Stimulated activated naive B cell treated with anti-CD40 and anti-IgM and Interleukin-4, amounts not matched to agents 10 μg/mL and 1 μg/mL and 100 μg/mL, for 72 hours (primary cell): Measurements from ENCODE around the gene ADRA1B.
A peak's percentile ranks its signal among the peaks of the same experiment; 100 is the strongest.
"Not testable (repeated sequence)": the region's sequence is repeated elsewhere in the genome, so short reads cannot be mapped to it uniquely, and the experiment has no call there.

Experiments used
- ATAC-seq, 2 donors: fragments of 150-1000 bp; cut with Tn5 transposase; replicated peaks; 2 replicates each; pipeline ENCODE4 v1.10.0; 2021; ENCODE audit warnings: moderate library complexity in 1 of 2
- DNase-seq: peaks from one replicate; pipeline ENCODE4 v3.0.0; 2021
- H3K27ac Mint-ChIP-seq: one replicate; pipeline ENCODE4 v1.8.0; 2022; ENCODE audit warnings: mild to moderate bottlenecking, mixed read lengths
- H3K27me3 Mint-ChIP-seq, 2 donors: one replicate each; pipeline ENCODE4 v1.8.0; 2022; ENCODE audit warnings: mixed read lengths in 2 of 2
- H3K36me3 Mint-ChIP-seq, 2 donors: one replicate each; pipeline ENCODE4 v1.8.0; 2022; ENCODE audit warnings: mixed read lengths in 2 of 2, mild to moderate bottlenecking in 1 of 2
- H3K4me1 Mint-ChIP-seq, 2 donors: one replicate each; pipeline ENCODE4 v1.8.0; 2022; ENCODE audit warnings: mixed read lengths in 2 of 2, mild to moderate bottlenecking in 1 of 2
- H3K4me3 Mint-ChIP-seq, 2 donors: one replicate each; pipeline ENCODE4 v1.8.0; 2022; ENCODE audit warnings: mild to moderate bottlenecking in 2 of 2, mixed read lengths in 2 of 2, moderate library complexity in 1 of 2
- H3K9me3 Mint-ChIP-seq, 2 donors: one replicate each; pipeline ENCODE4 v1.8.0; 2022; ENCODE audit warnings: mixed read lengths in 2 of 2, mild to moderate bottlenecking in 1 of 2

Gene ADRA1B

GRCh38 chr5:159955056-159955624 is 38.9 kb downstream of the ADRA1B start:
- peaks cover 28 to 29% of the 10 kb centered on the region in 2 donors for H3K27me3 Mint-ChIP-seq
- no peak for ATAC-seq
- H3K36me3 Mint-ChIP-seq = no peaks in the 10 kb centered on the region
- H3K9me3 Mint-ChIP-seq = no peaks in the 10 kb centered on the region
- no peak overlapping the region for H3K27ac Mint-ChIP-seq
- no peak overlapping the region for H3K4me3 Mint-ChIP-seq
- H3K4me1 Mint-ChIP-seq = no peaks in the 10 kb centered on the region
- DNase-seq = no peak

GRCh38 chr5:159956074-159956473 is 39.8 kb downstream of the ADRA1B start:
- H3K27me3 Mint-ChIP-seq = peaks cover 25% of the 10 kb centered on the region in 2 donors
- no peaks in the 10 kb centered on the region for H3K9me3 Mint-ChIP-seq
- H3K27ac Mint-ChIP-seq = no peak overlapping the region
- no peaks in the 10 kb centered on the region for H3K4me1 Mint-ChIP-seq
- ATAC-seq = no peak
- no peak for DNase-seq
- no peak overlapping the region for H3K4me3 Mint-ChIP-seq
- H3K36me3 Mint-ChIP-seq = no peaks in the 10 kb centered on the region

- Mint-ChIP-seq H3K9me3 (no peaks in the 10 kb centered on the region), H3K4me3 (no peak overlapping the region), H3K27me3 (peaks cover 18 to 22% of the 10 kb centered on the region in 2 donors), H3K27ac (no peak overlapping the region), H3K36me3 (no peaks in the 10 kb centered on the region), H3K4me1 (peaks cover 2 to 7% of the 10 kb centered on the region in 2 donors)
- DNase-seq (no peak), ATAC-seq (no peak)
These were observed 45.2 kb downstream of the ADRA1B start for GRCh38 chr5:159961176-159962160.

GRCh38 chr5:159962214-159962613 is 45.9 kb downstream of the ADRA1B start:
- Mint-ChIP-seq H3K9me3 (no peaks in the 10 kb centered on the region), H3K27ac (no peak overlapping the region), H3K27me3 (peaks cover 26 to 30% of the 10 kb centered on the region in 2 donors), H3K4me3 (no peak overlapping the region), H3K36me3 (no peaks in the 10 kb centered on the region), H3K4me1 (peaks cover 2 to 7% of the 10 kb centered on the region in 2 donors)
- DNase-seq = no peak
- no peak for ATAC-seq

- peaks cover 38 to 41% of the 10 kb centered on the region in 2 donors for H3K27me3 Mint-ChIP-seq
- no peak for DNase-seq
- no peak overlapping the region for H3K27ac Mint-ChIP-seq
- ATAC-seq = no peak
- H3K4me1 Mint-ChIP-seq = peaks cover 2 to 7% of the 10 kb centered on the region in 2 donors
- no peak overlapping the region for H3K4me3 Mint-ChIP-seq
- no peaks in the 10 kb centered on the region for H3K36me3 Mint-ChIP-seq
- no peaks in the 10 kb centered on the region for H3K9me3 Mint-ChIP-seq
These were observed 47.7 kb downstream of the ADRA1B start for GRCh38 chr5:159963935-159964334.

DNA sequence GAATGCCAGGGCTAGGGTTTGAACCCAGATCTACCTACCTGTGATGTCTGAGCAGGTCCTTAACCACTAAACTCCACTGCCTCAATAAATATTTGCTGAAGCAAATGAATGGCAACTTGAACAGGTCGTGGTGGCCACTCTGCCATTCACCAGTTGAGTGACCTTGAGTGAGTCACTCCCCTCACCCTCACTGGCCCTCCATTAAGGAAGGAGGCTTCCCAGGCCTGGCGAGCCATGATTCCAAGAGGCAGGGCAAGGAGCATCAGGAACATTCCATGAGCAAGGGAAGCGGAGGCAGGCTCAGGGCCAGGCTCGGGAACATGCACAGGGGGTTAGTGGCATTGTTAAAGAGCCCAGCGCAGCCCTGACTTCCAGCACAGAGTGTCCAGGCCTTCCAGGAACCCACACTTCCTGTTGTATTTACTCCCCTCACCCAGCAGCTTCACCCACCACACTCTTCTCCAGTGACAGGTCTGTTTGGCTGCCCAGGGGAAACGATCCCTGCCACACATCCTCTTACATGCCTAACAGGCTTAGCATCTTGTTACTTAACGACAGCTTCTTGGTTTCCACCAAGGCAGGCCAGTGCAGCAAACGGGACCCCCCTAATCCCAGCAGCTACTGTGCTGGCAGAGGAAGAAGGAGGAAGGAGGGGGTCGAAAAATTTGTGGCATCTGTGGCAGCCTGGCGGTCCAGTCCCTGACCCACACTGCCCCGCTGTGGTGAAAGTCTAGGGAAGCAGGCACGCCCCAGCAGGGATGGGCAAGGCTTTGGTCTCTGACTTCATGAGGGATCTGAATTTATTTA is 49.0 kb downstream of the ADRA1B start:
- peak; percentile 20 for DNase-seq
- Mint-ChIP-seq H3K27ac (no peak overlapping the region), H3K4me3 (no peak overlapping the region), H3K4me1 (peaks cover 2 to 7% of the 10 kb centered on the region in 2 donors), H3K9me3 (no peaks in the 10 kb centered on the region), H3K36me3 (no peaks in the 10 kb centered on the region), H3K27me3 (peaks cover 39 to 50% of the 10 kb centered on the region in 2 donors)
- ATAC-seq = peak; percentile 48 to 64

DNA sequence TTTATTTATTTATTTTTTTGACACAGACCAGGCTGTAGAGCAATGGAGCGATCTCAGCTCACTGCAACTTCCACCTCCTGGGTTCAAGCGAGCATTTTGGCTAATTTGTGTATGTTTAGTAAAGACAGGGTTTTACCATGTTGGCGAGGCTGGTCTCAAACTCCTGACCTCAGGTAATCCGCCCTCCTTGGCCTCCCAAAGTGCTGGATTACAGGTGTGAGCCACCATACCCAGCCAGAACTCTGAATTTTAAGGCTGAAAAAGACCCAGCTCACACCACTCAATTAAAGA is 49.5 kb downstream of the ADRA1B start:
- H3K9me3 Mint-ChIP-seq, H3K4me3 Mint-ChIP-seq, DNase-seq, H3K4me1 Mint-ChIP-seq, H3K27ac Mint-ChIP-seq, ATAC-seq, H3K36me3 Mint-ChIP-seq: not testable (repeated sequence)
- peaks cover 43 to 55% of the 10 kb centered on the region in 2 donors for H3K27me3 Mint-ChIP-seq

- Mint-ChIP-seq H3K27me3 (peaks cover 72 to 89% of the 10 kb centered on the region in 2 donors), H3K4me3 (no peak overlapping the region), H3K9me3 (no peaks in the 10 kb centered on the region)
These were observed 53.7 kb downstream of the ADRA1B start for GRCh38 chr5:159969966-159970365.

GRCh38 chr5:159971038-159971437 is 54.8 kb downstream of the ADRA1B start:
- H3K4me3 Mint-ChIP-seq = no peak overlapping the region
- H3K27me3 Mint-ChIP-seq = peaks cover 70 to 88% of the 10 kb centered on the region in 2 donors
- peaks cover 9 to 10% of the 10 kb centered on the region in 2 donors for H3K4me1 Mint-ChIP-seq
- no peak overlapping the region for H3K27ac Mint-ChIP-seq
- ATAC-seq (no peak), DNase-seq (no peak)
- H3K9me3 Mint-ChIP-seq = no peaks in the 10 kb centered on the region
- no peaks in the 10 kb centered on the region for H3K36me3 Mint-ChIP-seq

More at GRCh38 chr5:159969966-159970365, 53.7 kb downstream of the ADRA1B start:
- ATAC-seq (no peak), DNase-seq (no peak)
- no peaks in the 10 kb centered on the region for H3K36me3 Mint-ChIP-seq
- H3K4me1 Mint-ChIP-seq = peaks cover 12 to 15% of the 10 kb centered on the region in 2 donors
- no peak overlapping the region for H3K27ac Mint-ChIP-seq

- H3K36me3 Mint-ChIP-seq = no peaks in the 10 kb centered on the region
- DNase-seq = no peak
- H3K9me3 Mint-ChIP-seq = no peaks in the 10 kb centered on the region
- H3K27me3 Mint-ChIP-seq = peaks cover 70 to 88% of the 10 kb centered on the region in 2 donors
- no peak for ATAC-seq
- H3K27ac Mint-ChIP-seq = peak overlapping the region; percentile 43
- peak overlapping the region; percentile 41 to 67 for H3K4me3 Mint-ChIP-seq
- peaks cover 9 to 10% of the 10 kb centered on the region in 2 donors for H3K4me1 Mint-ChIP-seq
These were observed 55.2 kb downstream of the ADRA1B start for GRCh38 chr5:159971514-159971913.

DNA sequence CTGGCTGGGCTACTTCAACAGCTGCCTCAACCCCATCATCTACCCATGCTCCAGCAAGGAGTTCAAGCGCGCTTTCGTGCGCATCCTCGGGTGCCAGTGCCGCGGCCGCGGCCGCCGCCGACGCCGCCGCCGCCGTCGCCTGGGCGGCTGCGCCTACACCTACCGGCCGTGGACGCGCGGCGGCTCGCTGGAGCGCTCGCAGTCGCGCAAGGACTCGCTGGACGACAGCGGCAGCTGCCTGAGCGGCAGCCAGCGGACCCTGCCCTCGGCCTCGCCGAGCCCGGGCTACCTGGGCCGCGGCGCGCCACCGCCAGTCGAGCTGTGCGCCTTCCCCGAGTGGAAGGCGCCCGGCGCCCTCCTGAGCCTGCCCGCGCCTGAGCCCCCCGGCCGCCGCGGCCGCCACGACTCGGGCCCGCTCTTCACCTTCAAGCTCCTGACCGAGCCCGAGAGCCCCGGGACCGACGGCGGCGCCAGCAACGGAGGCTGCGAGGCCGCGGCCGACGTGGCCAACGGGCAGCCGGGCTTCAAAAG is 55.7 kb downstream of the ADRA1B start:
- no peak overlapping the region for H3K27ac Mint-ChIP-seq
- ATAC-seq (peak in 1 of 2 donors; percentile 39), DNase-seq (no peak)
- H3K4me1 Mint-ChIP-seq = peaks cover 9 to 10% of the 10 kb centered on the region in 2 donors
- H3K4me3 Mint-ChIP-seq = no peak overlapping the region
- no peaks in the 10 kb centered on the region for H3K36me3 Mint-ChIP-seq
- peaks cover 70 to 85% of the 10 kb centered on the region in 2 donors for H3K27me3 Mint-ChIP-seq
- H3K9me3 Mint-ChIP-seq = no peaks in the 10 kb centered on the region

DNA sequence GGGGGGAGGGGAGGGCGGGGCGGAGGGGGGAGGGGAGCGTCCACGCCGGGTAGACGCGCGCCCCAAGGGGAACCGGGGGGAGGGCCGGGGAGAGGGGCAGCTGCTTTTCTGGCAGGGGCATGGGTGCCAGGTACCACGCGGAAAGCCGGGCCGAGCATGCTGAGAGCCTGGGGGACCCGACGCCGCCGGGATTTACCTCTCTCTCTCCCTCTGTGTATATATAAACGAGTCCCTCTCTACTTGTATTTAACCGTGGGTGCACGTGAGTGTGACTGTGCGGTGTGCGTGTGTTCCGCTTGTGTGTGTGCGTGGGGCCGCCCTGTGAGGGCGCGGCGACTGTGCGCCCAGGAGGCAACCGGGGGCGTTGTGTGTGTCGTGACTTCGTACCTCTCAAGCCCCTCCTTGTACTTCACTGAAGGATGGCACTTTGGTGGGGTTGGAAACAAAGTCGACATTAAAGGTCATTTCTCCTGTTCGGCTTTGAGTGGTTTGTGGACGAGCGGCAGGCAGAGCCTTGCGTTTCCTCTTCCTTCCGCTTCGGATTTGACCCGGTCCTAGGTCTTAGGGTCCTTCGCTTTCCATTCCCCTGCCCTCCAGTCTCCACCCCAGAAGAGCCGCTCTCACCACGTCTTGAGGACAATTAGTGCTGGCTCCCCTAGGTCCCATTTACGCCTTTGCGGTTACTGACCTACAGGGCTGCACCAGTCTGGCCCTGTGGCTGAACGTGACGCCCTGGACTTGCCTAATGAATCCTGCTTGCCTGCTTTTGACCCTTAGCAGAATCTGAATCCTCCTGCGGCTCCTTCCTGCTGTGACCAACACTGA is 56.5 kb downstream of the ADRA1B start:
- DNase-seq = no peak
- Mint-ChIP-seq H3K36me3 (no peaks in the 10 kb centered on the region), H3K4me1 (peaks cover 9 to 10% of the 10 kb centered on the region in 2 donors), H3K27me3 (peaks cover 70 to 85% of the 10 kb centered on the region in 2 donors), H3K4me3 (peak overlapping the region; percentile 74 to 77), H3K27ac (peak overlapping the region; percentile 78), H3K9me3 (no peaks in the 10 kb centered on the region)
- ATAC-seq = peak in 1 of 2 donors; percentile 21

- H3K27ac Mint-ChIP-seq = no peak overlapping the region
- H3K9me3 Mint-ChIP-seq = no peaks in the 10 kb centered on the region
- ATAC-seq (no peak), DNase-seq (no peak)
- no peaks in the 10 kb centered on the region for H3K36me3 Mint-ChIP-seq
- H3K27me3 Mint-ChIP-seq = peaks cover 67 to 87% of the 10 kb centered on the region in 2 donors
- H3K4me3 Mint-ChIP-seq = no peak overlapping the region
- H3K4me1 Mint-ChIP-seq = peaks cover 9 to 10% of the 10 kb centered on the region in 2 donors
These were observed 59.3 kb downstream of the ADRA1B start for GRCh38 chr5:159975462-159976019.
